Measurements from ENCODE around the gene GPT2. TPM values are rescaled to one million over a fixed set of nuclear protein-coding genes. Genes with fewer than 3 reads are reported as not detected.

Gene GPT2
- total RNA-seq, 4 donors from 2014 or later, result 57.5 to 138 (median 105) TPM

GRCh38 chr16:46885960-46886763, 2.0 kb downstream of the GPT2 start:
- DNase-seq (ENCODE audit: low spot score), result no peak
- TF ChIP-seq CTCF (IDR thresholded peaks at IDR 0.05), result no peak
- ATAC-seq (ENCODE audit: low FRiP score), result no peak

- no peak for ATAC-seq (ENCODE audit: low FRiP score)
- DNase-seq (ENCODE audit: low spot score), result no peak
- no peak for TF ChIP-seq CTCF (IDR thresholded peaks at IDR 0.05)
Observed at GRCh38 chr16:46886764-46887523, 2.8 kb downstream of the GPT2 start.

GRCh38 chr16:46887524-46887854, 3.3 kb downstream of the GPT2 start:
- ATAC-seq (ENCODE audit: low FRiP score) (no peak), DNase-seq (ENCODE audit: low spot score) (no peak)
- no peak for TF ChIP-seq CTCF (IDR thresholded peaks at IDR 0.05)

GRCh38 chr16:46889245-46889941, 5.2 kb downstream of the GPT2 start:
- DNase-seq (ENCODE audit: low spot score) (no peak), ATAC-seq (ENCODE audit: low FRiP score) (no peak)
- no peak for TF ChIP-seq CTCF (IDR thresholded peaks at IDR 0.05)

GRCh38 chr16:46889942-46890300, 5.8 kb downstream of the GPT2 start:
- ATAC-seq (ENCODE audit: low FRiP score), result no peak
- TF ChIP-seq CTCF (IDR thresholded peaks at IDR 0.05), result no peak
- DNase-seq (ENCODE audit: low spot score), result no peak

- ATAC-seq (ENCODE audit: low FRiP score), result no peak
- no peak for TF ChIP-seq CTCF (IDR thresholded peaks at IDR 0.05)
- no peak for DNase-seq (ENCODE audit: low spot score)
Observed at GRCh38 chr16:46891910-46892309, 7.7 kb downstream of the GPT2 start.

Data from omental fat pad (tissue), 4 donors.